ENCODE measurements around the gene HIRIP3. TPM values are rescaled to one million over a fixed set of nuclear protein-coding genes. Genes with fewer than 3 reads are reported as not detected.
"Not testable (repeated sequence)": the region's sequence is repeated elsewhere in the genome, so short reads cannot be mapped to it uniquely, and the experiment has no call there.

HIRIP3 gene, protein sequence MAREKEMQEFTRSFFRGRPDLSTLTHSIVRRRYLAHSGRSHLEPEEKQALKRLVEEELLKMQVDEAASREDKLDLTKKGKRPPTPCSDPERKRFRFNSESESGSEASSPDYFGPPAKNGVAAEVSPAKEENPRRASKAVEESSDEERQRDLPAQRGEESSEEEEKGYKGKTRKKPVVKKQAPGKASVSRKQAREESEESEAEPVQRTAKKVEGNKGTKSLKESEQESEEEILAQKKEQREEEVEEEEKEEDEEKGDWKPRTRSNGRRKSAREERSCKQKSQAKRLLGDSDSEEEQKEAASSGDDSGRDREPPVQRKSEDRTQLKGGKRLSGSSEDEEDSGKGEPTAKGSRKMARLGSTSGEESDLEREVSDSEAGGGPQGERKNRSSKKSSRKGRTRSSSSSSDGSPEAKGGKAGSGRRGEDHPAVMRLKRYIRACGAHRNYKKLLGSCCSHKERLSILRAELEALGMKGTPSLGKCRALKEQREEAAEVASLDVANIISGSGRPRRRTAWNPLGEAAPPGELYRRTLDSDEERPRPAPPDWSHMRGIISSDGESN
- 4.7 and 14.1 TPM in 2 replicates for total RNA-seq (ENCODE audit: low replicate concordance)

DNA sequence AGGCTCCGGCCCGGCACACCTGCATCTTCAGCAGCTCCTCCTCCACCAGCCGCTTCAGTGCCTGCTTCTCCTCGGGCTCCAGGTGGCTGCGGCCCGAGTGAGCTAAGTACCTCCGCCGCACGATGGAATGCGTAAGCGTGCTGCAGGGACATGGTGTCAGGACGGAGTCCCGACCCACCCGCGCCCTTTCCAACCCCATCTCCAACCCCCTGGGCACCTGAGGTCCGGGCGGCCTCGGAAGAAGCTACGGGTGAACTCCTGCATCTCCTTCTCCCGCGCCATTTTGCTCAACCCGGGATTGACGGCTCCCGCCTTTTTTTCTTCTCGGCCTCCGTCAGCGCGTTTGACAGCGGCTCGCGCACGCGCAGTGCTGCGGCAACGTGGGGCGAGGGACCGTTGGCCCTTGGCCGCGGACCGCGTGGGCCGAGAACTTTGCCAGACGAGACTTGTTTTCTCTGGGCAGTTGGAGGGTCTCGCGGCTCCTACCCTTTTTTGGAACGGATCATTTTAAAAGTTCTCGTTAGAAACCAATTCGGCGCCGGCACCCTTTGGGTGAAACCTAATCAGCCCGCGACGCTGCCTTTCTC is at the start of gene HIRIP3:
HIRIP3 (minus strand) TSS at position 294 of the 587 bp plus-strand sequence; CDS start at position 282, 12 bp downstream.
- Histone ChIP-seq H3K27me3 (no peaks in the 10 kb centered on the region), H3K4me1 (peaks cover 12% of the 10 kb centered on the region), H3K9me3 (ENCODE audit: low read depth) (no peaks in the 10 kb centered on the region), H3K36me3 (no peaks in the 10 kb centered on the region), H3K27ac (peak within 1 kb of the TSS; percentile 32), H3K4me2 (peak within 1 kb of the TSS; percentile 78), H3F3A (ENCODE audit: low read depth) (peaks cover 20% of the 10 kb centered on the region), H2AFZ (replicated peaks) (peak within 1 kb of the TSS; percentile 99), H3K79me2 (ENCODE audit: low read depth) (peaks cover 12% of the 10 kb centered on the region), H3K9ac (peak within 1 kb of the TSS; percentile 34), H3K4me3 (peak within 1 kb of the TSS; percentile 80), H4K20me1 (ENCODE audit: low read depth) (no peaks in the 10 kb centered on the region)
- Mint-ChIP-seq H3K9me3 (no peaks in the 10 kb centered on the region), H3K4me3 (peak within 1 kb of the TSS; percentile 97), H3K36me3 (peaks cover 8% of the 10 kb centered on the region), H3K4me1 (peaks cover 26% of the 10 kb centered on the region), H3K27me3 (ENCODE audit: insufficient read depth, low read depth) (peaks cover 11% of the 10 kb centered on the region), H3K27ac (peak within 1 kb of the TSS; percentile 72)
- DNase-seq (ENCODE audit: low spot score) = peak; percentile 94
- no peak for TF ChIP-seq EZH2phosphoT487 (IDR thresholded peaks at IDR 0.05)
- TF ChIP-seq EZH2 (IDR thresholded peaks at IDR 0.05) = no peak
- TF ChIP-seq, protein P1, sequence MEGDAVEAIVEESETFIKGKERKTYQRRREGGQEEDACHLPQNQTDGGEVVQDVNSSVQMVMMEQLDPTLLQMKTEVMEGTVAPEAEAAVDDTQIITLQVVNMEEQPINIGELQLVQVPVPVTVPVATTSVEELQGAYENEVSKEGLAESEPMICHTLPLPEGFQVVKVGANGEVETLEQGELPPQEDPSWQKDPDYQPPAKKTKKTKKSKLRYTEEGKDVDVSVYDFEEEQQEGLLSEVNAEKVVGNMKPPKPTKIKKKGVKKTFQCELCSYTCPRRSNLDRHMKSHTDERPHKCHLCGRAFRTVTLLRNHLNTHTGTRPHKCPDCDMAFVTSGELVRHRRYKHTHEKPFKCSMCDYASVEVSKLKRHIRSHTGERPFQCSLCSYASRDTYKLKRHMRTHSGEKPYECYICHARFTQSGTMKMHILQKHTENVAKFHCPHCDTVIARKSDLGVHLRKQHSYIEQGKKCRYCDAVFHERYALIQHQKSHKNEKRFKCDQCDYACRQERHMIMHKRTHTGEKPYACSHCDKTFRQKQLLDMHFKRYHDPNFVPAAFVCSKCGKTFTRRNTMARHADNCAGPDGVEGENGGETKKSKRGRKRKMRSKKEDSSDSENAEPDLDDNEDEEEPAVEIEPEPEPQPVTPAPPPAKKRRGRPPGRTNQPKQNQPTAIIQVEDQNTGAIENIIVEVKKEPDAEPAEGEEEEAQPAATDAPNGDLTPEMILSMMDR (IDR thresholded peaks at IDR 0.05) = no peak

DNA sequence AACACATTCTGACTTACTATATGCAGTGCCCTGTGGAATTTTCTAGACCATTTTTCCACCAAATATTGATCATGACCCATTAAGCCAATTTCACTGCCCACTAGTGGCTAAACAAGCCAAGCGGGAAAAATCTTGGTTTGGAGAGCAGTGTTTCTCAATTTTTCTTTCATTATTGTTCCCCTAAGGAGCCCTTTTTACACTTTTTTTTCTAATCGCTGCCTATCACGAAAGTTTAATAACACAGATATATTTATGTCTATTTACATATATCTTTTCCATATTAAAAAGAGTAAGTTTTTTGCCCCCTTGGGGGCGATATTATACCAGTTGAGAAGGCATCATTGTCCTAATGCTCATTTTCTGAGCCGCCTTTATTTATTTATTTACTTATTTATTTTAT is 46.4 kb upstream of the HIRIP3 start:
- Histone ChIP-seq H4K20me1 (ENCODE audit: low read depth) (no peaks in the 10 kb centered on the region), H3F3A (ENCODE audit: low read depth) (no peaks in the 10 kb centered on the region), H3K4me2 (no peak overlapping the region), H3K4me1 (no peaks in the 10 kb centered on the region), H3K9me3 (ENCODE audit: low read depth) (no peaks in the 10 kb centered on the region), H2AFZ (replicated peaks) (no peak overlapping the region), H3K4me3 (no peak overlapping the region), H3K27me3 (peaks cover 23% of the 10 kb centered on the region), H3K79me2 (ENCODE audit: low read depth) (no peaks in the 10 kb centered on the region), H3K27ac (no peak overlapping the region), H3K9ac (no peak overlapping the region), H3K36me3 (no peaks in the 10 kb centered on the region)
- TF ChIP-seq EZH2 (IDR thresholded peaks at IDR 0.05) = no peak
- TF ChIP-seq, protein P1 (IDR thresholded peaks at IDR 0.05) = peak; percentile 48
- Mint-ChIP-seq H3K27me3 (ENCODE audit: insufficient read depth, low read depth) (peaks cover 10% of the 10 kb centered on the region), H3K27ac (no peak overlapping the region), H3K4me1 (no peaks in the 10 kb centered on the region), H3K36me3 (no peaks in the 10 kb centered on the region), H3K9me3 (no peaks in the 10 kb centered on the region), H3K4me3 (no peak overlapping the region)
- no peak for DNase-seq (ENCODE audit: low spot score)

DNA sequence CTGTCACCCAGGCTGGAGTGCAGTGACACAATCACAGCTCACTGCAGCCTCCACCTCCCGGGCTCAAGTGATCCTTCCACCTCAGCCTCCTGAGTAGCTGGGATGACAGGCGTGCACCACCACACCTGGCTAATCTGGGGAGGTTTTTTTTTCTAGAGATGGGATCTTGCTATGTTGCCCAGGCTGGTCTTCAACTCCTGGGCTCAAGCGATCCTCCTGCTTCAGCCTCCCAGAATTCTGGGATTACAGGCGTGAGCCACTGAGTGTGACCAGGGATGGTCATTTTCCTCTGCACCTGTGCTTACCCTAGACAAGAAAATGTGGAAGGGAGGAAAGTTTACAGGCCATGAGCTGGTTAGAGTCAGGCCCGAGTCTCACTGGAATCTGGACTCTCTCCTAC is 45.3 kb upstream of the HIRIP3 start:
- H3K4me1 ChIP-seq; H3K27me3 Mint-ChIP-seq (ENCODE audit: insufficient read depth, low read depth): not testable (repeated sequence)

More for the DNA sequence above, 45.3 kb upstream of the HIRIP3 start:
- H3K4me1 Mint-ChIP-seq; H3K4me3 ChIP-seq; H3K9ac ChIP-seq; H3K36me3 ChIP-seq; H4K20me1 ChIP-seq (ENCODE audit: low read depth); H3F3A ChIP-seq (ENCODE audit: low read depth); H3K4me2 ChIP-seq; H3K9me3 Mint-ChIP-seq; H3K4me3 Mint-ChIP-seq; H3K27ac ChIP-seq; DNase-seq (ENCODE audit: low spot score); H3K79me2 ChIP-seq (ENCODE audit: low read depth); H2AFZ ChIP-seq (replicated peaks); H3K36me3 Mint-ChIP-seq; H3K9me3 ChIP-seq (ENCODE audit: low read depth); H3K27ac Mint-ChIP-seq: not testable (repeated sequence)
- H3K27me3 ChIP-seq = peaks cover 34% of the 10 kb centered on the region
